ENCODE measurements around the gene TMEM202.
"Not testable (repeated sequence)": the region's sequence is repeated elsewhere in the genome, so short reads cannot be mapped to it uniquely, and the experiment has no call there.

TMEM202 gene, protein sequence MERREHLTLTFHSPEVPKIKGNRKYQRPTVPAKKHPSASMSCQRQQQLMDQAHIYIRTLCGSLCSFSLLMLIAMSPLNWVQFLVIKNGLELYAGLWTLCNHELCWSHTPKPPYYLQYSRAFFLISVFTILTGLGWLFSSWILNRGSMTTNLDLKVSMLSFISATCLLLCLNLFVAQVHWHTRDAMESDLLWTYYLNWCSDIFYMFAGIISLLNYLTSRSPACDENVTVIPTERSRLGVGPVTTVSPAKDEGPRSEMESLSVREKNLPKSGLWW

GRCh38 chr15:72397796-72398588 lies at the start of gene TMEM202:
Gene TMEM202, plus strand, starts transcription at chr15:72398305. Its CDS starts 22 bp downstream, at chr15:72398327.
- no peak for DNase-seq

GRCh38 chr15:72353266-72353665 lies 44.8 kb upstream of the TMEM202 start:
- no peak for DNase-seq

DNA sequence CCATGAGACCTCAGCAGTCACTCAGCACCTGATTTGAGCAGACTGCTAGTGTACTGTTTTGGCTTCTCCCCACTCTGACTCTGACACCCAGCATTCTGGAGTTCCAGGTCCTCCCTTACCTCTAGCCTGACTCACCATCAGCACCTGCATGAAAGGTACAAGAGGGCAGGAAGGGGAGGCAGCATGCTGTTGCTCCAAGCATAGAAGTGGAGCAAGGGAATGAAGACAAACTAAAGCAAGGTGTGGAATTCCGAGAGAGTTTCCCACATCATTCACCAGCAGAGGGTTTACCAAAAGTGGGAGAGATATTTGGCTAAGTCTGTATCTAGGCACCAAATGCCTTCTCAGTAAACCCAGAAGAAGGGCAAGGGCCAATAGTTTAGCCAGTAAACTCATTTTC lies 43.6 kb upstream of the TMEM202 start:
- no peak for DNase-seq

- DNase-seq: no peak
Observed at GRCh38 chr15:72358121-72358520, 40.0 kb upstream of the TMEM202 start.

DNA sequence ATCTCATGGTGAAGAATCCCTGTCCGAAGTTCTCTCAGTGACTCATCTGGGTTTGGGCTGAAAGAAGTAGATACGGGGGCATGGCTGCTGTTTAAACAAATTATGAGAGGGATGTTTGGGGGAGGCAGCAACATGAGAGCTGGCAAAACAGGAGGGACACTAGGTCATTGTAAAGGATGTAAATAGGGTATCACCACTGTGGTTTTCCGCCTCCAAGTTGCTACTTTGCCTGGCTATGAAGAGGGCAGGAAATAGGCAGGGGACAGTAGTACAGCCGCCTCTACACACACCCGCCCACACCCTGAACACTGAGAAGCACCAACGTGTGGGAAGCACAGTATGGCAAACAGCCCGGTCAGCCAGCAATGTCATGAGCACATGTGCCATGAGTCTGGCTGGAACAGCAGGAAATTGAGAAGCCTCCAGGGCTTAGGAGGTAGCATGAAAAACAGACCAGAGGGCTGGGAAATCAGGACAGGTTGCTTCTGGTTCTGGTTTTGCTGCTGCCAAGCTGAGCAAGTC lies 39.4 kb upstream of the TMEM202 start:
- no peak for DNase-seq

GRCh38 chr15:72361176-72361575 lies 36.9 kb upstream of the TMEM202 start:
- no peak for DNase-seq

DNA sequence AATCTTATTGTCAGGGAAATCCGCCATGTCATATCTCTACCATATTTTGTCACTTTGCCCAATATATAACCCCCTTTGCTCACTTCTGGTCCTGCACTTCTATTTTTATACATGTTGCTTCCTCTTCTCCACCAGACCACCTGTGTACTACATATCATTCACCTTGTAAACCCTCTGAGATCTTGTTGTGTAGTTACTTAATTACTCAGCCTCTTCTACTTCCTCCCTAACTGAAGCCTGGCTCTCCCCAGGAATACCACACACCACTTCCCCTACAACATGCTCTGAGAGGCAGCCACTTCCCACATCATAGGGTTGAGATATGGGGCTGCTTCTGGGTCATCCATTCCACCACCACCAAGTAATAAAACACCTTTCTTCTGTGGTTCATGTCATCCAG lies 32.3 kb upstream of the TMEM202 start:
- DNase-seq: no peak

- DNase-seq: no peak
Observed at GRCh38 chr15:72368325-72368724, 29.8 kb upstream of the TMEM202 start.

- no peak for DNase-seq
Observed at GRCh38 chr15:72368899-72369298, 29.2 kb upstream of the TMEM202 start.

GRCh38 chr15:72369964-72370363 lies 28.1 kb upstream of the TMEM202 start:
- DNase-seq: no peak

DNA sequence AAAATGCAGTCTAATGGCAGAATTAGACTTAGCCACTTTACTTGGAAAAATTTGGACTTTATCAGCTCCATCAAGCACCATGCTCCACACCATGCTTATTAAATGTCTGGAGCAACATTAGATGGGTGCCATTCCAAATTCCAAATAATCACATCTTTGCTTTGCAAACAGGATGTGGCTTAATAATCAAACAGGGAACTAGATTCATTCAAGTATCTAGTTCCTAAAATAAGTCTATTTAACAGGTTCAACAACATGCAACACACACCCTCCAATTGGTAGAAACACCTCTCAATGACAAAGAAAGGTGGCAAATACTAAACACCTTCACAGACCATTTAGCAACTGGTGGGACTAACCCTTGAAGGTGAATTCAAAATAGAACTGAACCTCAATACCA lies 25.7 kb upstream of the TMEM202 start:
- no peak for DNase-seq

DNA sequence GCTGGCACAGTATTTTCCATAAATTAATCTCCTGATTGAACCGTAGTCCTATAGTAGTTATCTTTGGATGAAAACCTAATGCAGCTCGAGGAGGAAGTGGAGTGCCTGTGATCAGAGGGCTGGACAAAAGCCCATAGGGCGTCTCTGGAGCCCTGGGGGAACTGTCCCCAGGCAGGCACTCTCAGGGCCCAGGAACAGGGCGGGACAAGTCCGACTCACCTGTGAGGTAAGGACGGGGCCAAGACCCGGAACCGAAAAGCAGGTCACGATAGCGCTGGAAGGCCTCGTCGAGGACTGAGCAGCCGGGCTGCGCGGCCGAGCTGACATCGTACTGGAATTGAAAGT lies 22.6 kb upstream of the TMEM202 start:
- peak; percentile 29 for DNase-seq

- DNase-seq: peak; percentile 98
Observed at GRCh38 chr15:72375846-72376581, 22.1 kb upstream of the TMEM202 start, which contains the start of gene HEXA. Gene HEXA, minus strand, starts transcription at chr15:72376014. Its CDS starts 42 bp downstream, at chr15:72375972.

DNA sequence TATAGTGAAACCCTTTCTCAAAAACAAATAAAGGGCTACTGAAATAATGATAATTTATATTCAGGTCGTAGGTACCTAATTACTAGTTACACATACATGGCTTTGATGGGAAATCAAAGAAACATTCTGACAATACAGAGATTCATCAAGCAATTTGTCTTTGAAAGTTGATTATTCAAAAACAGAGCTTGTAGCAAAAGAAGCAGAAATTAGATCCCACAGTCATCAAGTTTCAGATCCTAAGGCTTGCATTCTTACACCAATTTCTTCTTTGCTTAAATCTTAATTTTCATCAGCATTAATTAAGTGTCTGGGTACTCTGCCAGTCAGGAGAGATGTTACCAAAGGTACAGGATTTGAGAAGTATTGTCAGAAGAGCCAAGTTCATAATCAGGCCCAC lies 20.8 kb upstream of the TMEM202 start:
- no peak for DNase-seq

DNA sequence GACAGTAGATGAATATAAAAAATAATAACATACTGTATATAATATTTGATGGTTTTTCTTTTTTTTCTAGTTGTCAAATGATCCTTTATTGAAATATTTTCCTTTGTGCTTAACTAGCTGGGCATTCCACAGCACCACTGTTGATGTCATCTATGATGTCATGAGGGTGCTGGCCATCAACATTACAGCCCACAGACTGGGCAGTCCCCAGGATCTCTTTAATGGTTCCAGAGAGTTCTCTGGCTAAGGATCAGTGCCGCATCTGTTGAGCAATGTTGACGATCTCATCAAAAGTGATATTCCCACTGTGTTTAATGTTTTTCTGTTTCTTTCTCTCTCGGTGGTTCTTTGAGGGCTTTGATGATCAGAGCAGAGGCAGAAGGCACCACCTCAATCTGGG lies 19.0 kb upstream of the TMEM202 start:
- DNase-seq: not testable (repeated sequence)

- no peak for DNase-seq
Observed at GRCh38 chr15:72379856-72380430, 18.2 kb upstream of the TMEM202 start.

DNA sequence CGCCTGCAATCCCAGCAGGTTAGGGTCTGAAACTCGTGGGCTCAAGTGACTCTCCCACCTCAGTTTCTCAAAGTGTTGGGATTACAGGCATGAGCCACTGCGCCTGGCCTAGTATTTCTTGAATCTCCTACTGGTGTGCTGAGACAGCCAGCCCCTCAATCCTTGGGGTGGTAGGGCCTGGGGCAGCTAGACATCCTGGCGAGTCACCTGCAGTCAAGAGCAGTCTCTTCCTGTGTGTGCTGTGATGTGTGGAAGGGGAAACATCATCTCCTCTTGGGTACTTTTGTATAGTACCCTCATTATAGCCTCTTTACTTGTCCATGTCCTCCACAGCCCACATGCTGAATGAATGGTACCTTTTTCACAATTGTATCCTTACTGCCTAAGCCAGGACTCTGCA lies 17.4 kb upstream of the TMEM202 start:
- DNase-seq: no peak

DNA sequence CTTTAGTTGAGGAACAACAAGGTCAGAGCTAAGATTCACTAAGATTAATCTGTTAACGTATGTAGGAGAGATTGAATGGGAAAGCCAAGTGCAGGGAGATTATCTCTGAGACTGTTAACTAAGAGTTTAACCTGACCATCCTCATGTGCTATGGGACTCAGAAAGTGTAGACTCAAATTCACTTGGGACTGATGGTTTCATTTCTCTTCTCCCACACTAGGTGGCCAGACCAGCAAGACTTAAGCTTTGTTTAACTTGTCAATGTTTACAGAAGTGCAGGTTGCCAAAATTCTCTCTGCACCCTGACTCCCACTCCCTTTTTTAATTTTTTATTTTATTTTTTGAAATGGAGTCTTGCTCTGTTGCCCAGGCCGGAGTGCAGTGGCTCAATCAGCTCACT lies 16.0 kb upstream of the TMEM202 start:
- no peak for DNase-seq

- DNase-seq: no peak
Observed at GRCh38 chr15:72387741-72388140, 10.4 kb upstream of the TMEM202 start.

- no peak for DNase-seq
Observed at GRCh38 chr15:72389231-72389630, 8.9 kb upstream of the TMEM202 start.

DNA sequence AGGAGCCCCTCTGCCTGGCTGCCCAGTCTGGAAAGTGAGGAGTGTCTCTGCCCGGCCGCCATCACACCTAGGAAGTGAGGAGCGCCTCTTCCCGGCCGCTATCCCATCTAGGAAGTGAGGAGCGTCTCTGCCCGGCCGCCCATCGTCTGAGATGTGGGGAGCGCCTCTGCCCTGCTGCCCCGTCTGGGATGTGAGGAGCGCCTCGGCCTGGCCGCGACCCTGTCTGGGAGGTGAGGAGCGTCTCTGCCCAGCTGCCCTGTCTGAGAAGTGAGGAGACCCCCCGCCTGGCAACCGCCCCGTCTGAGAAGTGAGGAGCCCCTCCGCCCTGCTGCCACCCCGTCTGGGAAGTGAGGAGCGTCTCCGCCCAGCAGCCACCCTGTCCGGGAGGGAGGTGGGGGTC lies 1.8 kb upstream of the TMEM202 start:
- DNase-seq: not testable (repeated sequence)

DNA sequence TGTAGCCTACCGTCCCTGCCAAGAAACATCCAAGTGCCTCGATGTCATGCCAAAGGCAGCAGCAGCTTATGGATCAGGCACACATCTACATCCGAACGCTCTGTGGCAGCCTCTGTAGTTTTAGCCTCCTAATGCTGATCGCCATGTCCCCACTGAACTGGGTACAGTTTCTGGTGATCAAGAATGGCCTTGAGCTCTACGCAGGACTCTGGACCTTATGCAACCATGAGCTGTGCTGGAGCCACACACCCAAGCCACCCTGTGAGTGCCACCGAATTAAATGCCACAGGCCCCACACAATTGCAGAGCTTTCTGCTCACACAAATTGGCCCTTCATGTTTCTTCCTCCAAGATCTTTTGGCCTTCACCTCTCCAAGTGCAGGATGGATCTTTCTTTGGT lies 543 bp downstream of the TMEM202 start:
- no peak for DNase-seq

- DNase-seq: no peak
Observed at GRCh38 chr15:72402726-72403125, 4.6 kb downstream of the TMEM202 start.
